HG02642 (cell line): ENCODE results near the gene MTA2.

Experiments
- ATAC-seq: cut with Tn5 transposase; IDR thresholded peaks from one replicate; pipeline ENCODE4 v1.9.1; 2021; ENCODE audit warnings: mild to moderate bottlenecking; ENCODE audit not compliant: unreplicated experiment, poor library complexity

Gene MTA2

GRCh38 chr11:62548545-62549335 is 52.9 kb downstream of the MTA2 start:
- no peak for ATAC-seq

GRCh38 chr11:62547691-62548281 is 53.9 kb downstream of the MTA2 start:
- ATAC-seq: no peak

GRCh38 chr11:62546929-62547625 is 54.6 kb downstream of the MTA2 start:
- no peak for ATAC-seq

GRCh38 chr11:62546244-62546928 is 55.3 kb downstream of the MTA2 start, which contains the start of gene AHNAK:
AHNAK (minus strand) TSS chr11:62546806; CDS start chr11:62536098, 10,708 bp downstream.
- ATAC-seq: no peak

- ATAC-seq: no peak
Measured at GRCh38 chr11:62545437-62546243, 56.0 kb downstream of the MTA2 start.

GRCh38 chr11:62544581-62545436 is 56.9 kb downstream of the MTA2 start:
- ATAC-seq: no peak

GRCh38 chr11:62543680-62544444 is 57.8 kb downstream of the MTA2 start:
- ATAC-seq: no peak
